Kidney tubule cell (primary cell): ENCODE measurements around the gene ERVFRD-1.
"Not testable (repeated sequence)": the region's sequence is repeated elsewhere in the genome, so short reads cannot be mapped to it uniquely, and the experiment has no call there.

ENCODE experiments used
- DNase-seq: peaks from one replicate; pipeline ENCODE4 v3.0.0-alpha.2; 2018; ENCODE audit warnings: low spot score

The ERVFRD-1 gene

DNA sequence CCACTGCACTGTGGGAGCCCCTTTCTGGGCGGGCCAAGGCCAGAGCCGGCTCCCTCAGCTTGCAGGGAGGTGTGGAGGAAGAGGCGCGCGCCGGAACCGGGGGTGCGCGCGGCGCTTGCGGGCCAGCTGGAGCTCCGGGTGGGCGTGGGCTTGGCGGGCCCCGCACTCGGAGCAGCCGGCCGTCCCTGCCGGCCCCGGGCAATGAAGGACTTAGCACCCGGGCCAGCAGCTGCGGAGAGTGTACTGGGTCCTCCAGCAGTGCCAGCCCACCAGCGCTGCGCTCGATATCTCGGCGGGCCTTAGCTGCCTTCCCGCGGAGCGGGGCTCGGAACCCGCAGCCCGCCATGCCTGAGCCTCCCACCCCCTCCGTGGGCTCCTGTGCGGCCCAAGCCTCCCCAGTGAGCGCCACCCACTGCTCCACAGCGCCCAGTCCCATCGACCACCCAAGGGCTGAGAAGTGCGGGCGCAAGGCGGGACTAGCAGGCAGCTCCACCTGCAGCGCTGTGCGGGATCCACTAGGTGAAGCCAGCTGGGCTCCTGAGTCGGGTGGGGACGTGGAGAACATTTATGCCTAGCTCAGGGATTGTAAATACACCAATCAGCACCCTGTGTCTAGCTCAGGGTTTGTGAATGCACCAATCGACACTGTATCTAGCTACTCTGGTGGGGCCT lies 24.2 kb downstream of the ERVFRD-1 start:
- not testable (repeated sequence) for DNase-seq

DNA sequence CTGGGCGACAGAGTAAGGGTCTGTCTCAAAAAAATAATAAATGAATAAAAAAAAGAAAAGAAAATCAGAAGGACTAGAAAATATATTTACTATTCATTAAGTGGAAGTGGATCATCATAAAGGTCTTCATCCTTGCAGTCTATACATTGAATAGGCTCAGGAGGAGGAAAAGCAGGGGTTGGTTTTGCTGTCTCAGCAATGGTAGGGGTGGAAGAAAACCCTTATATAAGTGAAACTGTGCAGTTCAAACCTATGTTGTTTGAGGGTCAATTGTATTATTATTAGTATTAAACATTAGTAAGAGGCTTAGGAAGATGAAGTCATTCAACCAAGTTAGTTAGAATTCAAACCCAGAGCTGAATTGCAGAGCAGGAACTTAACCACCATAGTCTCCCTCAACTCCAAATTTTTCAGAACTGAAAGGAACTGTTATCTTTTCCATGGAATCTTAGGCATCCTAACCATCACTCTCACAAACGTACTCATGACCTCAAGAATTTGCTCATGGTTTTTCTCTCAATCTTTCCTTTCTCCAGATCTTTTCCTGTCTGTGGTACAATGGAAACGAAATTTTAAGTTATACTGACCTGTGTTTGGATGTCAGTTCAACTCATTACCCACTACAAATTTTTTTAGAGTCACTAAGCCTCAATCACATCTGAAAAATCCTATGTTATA lies 25.6 kb downstream of the ERVFRD-1 start:
- no peak for DNase-seq

DNA sequence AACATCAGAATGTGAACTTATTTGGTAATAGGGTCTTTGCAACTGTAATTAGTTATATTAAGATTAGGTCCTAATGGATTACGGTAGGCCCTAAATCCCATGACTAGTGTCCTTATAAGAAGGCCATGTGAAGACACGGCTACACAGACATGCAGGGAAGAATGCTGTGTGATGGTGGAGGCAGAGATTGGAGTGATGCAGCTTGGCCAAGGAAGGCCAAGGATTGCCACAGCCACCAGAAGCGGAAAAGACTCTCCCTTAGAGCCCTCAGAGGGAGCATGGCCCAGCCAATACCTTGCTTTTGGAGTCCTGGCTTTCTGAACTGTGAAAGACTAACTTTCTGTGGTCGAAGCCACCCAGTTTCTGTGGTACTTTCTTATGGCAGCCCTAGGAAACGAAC lies 27.6 kb downstream of the ERVFRD-1 start:
- no peak for DNase-seq

DNA sequence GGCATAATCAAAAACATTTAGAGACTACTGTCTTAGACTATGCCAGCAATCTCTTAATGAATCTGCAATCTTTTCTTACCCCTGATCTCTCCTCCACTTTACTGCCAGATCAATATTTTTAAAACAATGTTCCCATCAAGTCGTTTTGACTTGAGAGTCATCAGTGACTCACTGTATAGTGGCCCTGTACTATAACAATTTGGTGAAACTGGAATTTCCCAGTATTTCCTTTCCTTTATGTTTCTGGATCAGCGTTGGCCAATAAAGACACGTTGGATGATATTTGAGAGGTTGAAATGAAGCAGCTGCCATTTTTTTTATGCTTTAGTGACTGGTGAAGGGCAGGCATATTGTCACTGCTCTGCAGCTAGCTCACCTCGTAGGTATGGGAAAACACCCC lies 28.0 kb downstream of the ERVFRD-1 start:
- DNase-seq: peak; percentile 24

DNA sequence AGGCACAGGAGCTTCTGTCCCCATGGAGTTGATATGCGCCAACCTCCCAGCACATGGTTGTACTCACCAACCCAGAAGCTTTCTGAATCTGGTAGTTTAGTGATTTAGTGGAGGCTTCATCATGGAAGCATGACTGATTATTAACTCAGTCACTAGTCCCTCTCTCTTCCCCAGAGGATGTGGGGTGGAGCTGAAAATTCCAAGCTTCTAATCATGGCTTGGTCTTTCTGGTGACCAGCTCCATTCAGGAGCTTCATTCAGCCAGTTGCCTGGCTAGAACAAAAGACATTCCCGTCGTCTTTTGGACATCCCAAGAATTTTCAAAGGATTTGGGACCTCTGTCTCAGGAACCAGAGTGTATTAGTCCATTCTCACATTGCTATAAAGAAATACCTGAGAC lies 31.2 kb downstream of the ERVFRD-1 start:
- peak; percentile 53 for DNase-seq

DNA sequence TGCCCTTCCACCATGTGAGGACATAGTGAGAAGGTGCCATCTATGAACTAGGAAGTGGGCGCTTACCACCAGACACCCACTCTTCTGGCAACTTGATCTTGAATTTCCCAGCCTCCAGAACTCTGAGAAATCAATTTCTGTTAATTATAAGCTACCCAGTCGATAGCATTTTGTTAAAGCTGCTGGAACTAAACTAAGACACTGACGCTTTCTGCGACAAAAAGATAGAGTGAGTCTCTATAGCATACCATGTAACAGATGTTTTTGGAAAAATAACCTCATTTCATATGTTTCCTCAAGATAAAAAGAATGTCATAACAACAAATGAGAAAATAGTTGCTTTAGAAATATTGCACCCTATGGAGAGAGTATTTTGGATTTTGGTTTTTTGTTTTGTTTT lies 33.3 kb downstream of the ERVFRD-1 start:
- DNase-seq: no peak

DNA sequence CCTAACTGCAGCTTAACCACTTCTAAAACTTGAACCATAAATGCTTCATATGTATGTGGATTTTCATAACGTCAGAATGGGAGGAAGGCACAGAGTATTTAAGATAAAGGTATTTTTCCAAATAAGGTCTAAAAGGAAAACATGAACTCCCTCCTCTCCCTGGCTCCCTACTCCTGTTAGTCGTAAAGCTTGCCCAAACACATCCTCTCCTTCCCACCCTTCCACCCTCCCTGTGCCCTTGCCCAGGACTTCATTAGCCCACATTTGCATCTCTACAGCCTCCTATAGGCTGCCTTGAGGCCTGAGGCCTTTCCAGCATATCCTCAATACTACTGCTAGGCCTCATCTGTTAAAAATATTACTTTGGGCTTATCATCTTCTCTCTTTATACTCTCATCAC lies 35.0 kb downstream of the ERVFRD-1 start:
- DNase-seq: no peak

DNA sequence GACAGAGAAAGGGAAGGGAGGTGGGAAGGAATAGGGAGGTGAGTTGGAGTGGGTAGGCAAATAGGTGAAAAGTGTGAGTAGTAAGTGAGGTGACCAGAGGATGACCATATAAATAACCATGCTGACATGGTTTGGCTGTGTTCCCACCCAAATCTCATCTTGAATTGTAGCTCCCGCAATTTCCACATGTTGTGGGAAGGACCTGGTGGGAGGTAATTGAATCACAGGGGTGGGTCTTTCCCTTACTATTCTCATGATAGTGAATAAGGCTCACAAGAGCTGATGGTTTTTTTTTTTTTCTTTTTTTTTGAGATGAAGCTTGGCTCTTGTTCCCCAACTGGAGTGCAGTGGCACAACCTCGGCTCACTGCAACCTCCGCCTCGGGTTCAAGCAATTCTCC lies 39.4 kb downstream of the ERVFRD-1 start:
- DNase-seq: no peak

DNA sequence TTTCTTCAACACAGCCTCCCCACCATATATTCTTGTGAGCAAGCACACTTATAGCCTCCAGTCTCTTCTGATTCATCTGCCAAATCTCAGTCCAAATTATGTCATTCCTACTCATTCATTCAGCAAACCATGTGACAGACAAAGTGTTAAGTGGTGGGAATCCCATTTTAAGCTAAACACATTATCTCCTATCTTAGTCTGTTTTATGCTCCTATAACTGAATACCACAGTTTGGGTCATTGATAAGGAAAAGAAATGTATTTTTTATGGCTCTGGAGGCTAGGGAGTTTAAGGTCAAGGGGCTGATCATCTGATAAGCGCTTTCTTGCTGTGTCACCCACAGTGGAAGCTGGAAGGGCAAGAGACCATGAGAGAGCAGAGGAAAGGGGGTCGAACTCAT lies 41.8 kb downstream of the ERVFRD-1 start:
- peak; percentile 26 for DNase-seq

DNA sequence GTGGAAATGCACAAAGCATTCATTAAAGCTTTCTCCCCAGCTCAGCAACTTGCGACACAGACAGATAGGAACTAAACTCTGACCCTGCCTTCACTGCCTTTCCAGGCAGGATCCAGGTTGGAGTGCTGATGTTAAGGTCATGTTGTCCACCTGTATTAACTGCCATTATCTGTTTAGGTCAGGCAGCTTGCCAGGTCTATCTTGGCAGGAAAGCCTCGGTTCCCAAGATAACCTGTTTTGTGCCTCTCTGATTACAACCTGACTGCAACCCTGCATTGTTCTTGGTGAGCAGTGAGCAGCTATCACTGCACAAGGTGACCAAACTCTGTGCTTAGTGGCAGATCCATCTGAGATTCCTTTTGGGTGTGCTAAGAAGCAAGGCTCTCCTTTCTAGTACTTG lies 44.2 kb downstream of the ERVFRD-1 start:
- no peak for DNase-seq

DNA sequence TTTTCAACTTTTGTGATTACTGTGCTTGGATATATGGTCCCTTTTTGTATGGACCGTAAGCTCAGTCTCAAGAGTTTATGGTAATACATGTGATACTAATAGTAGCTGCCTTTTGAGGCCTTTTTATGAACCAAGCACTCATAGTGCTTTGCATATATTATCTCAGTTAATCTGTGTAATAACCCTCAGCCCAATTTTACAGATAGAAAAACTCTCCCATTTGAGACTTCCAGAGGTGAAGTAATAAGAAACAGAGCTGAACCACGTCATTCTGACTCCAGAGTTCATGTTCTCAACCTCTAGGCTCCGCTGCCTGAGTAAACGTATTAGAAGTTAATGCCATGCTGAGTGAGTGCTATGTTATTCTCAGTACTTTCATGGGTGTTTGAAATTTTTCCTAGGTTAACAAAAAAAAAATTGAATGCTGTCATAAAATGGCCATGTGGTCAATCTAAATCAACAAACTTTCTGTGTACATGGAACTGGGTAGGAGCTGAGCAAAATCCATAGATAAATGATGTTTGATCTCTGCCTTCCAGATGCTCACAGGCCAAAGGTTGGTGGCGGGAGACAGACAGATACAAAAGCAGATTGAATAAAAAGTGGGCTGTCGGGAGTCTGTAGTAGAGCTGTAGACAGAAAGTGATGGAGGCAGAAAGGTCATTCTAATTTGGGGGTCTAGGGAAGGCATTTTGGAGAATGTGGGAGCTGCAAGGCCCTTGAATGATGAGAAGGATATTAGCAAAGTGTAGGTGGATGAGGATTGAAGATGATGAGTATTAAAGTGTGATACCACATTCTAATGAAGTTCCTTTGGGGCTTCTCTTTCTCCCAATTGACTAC lies 44.8 kb downstream of the ERVFRD-1 start:
- DNase-seq: no peak

DNA sequence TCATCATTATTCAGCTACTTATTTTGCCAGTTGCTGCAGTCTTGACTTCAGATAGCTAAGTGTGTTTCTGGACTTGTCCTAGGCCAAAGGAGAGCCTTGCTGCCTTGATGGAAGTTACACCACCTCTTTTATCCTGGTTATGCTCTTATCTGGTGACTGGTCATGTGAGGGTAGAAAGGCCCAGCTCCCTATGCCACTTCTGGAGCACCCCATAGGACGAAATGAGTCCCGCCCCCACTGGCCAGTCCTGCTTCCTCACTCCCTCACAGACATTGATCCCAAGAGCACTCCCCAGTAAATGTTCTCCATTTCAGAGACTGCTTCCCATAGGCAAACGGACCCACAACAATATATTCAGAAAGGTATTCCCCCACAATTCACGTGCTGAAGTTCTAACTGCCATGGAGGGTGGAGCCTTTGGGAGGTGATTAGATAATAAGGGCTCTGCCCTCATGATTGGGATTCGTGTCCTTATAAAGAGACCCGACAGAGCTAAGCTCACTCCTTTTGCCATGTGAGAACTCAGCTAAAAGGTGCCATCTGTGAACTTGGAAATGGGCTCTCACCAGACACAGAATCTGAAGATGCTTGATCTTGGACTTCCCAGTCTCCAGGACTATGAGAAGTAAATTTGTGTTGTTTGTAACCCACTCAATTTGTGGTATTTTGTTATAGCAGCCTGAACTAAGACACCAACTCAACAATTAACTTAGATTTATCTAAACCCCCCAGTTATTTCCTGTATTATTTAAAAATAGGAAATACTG lies 45.9 kb downstream of the ERVFRD-1 start:
- no peak for DNase-seq

DNA sequence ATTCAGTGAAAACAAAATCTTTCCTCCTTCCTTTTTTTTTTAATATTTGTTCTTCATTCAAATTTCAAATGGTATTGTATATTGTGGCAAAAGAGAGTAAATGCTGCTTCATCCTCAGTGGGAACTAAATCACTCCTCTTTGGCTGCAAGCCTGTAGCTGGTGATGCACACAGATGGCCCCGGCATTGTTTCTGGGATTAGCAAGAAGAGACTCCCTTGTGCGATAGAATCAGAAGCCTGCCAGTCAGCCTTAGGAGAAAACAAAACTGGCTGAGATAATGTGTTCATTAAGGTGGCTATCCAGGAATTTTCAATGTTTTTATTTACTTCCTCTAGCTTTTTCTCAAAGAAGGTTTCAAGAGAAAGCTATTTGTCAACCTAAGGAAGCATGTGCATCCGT lies 46.7 kb downstream of the ERVFRD-1 start:
- no peak for DNase-seq

DNA sequence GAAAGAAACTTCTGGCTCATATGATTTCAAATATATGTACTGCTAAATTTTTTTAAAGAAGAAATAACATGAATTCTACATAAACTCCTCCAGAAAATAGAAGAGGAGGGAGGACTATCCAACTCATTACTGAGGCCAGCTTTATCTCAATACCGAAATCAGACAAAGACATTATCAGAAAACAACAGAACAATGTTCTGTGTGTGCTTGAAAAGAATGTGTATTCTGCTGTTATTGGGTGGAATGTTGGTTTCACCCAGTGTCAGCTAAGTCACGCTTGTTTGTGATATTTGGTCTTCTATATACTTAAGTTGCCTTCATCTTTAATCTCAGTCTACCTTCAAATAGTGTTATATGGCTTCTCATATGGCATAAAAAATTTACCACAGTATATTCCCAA lies 48.8 kb downstream of the ERVFRD-1 start:
- no peak for DNase-seq

DNA sequence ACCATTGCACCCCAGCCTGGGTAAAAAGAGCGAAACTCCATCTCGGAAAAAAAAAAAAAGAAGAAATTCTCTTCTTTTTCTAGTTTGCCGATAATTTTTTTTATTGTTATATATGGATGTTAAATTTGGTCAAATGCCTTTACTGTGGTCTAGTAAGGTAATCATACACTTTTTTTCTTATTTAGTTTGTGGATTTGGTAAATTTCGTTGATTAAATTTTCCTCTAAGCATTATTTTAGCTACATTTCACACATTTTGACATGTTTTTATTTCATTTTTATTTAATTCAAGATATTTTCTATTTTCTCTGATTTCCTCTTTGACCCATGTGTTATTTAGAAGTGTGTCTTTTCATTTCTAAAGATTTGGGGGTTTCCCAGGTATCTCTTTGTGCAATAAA lies 49.4 kb downstream of the ERVFRD-1 start:
- no peak for DNase-seq

DNA sequence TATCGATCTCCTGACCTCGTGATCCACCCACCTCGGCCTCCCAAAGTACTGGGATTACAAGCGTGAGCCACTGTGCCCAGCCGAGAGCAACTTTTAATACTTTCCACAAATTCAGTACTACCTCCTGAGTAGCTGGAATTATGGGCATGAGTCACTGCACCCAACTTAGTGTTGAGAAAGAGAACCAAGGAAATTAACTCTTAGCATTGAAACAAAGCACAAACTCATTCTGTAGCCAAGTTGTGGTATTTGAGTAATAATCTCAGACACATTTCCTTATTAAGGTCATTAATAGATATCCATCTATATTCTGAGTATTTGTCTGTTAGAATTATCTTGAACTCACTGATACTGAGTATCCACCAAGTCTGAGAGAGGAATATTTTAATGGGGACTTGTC lies 53.1 kb downstream of the ERVFRD-1 start:
- no peak for DNase-seq

DNA sequence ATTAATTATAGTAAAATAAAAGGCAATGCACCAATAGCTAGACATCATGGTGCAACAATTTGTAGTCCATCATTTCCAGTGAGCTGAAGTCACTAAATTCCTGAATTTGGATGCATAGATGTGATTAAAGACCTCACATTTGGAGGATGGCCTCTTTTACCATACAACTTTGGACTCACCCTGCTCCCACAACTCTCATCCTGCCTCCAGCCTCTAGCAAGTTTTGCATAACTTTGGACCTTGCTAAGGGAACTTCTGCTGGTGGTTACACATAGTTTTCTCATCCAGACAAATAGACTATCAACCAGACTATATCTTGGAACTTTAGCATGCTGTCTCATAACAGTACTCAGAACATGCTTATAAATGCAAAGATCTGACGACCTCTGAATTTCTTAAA lies 54.7 kb downstream of the ERVFRD-1 start:
- DNase-seq: no peak

DNA sequence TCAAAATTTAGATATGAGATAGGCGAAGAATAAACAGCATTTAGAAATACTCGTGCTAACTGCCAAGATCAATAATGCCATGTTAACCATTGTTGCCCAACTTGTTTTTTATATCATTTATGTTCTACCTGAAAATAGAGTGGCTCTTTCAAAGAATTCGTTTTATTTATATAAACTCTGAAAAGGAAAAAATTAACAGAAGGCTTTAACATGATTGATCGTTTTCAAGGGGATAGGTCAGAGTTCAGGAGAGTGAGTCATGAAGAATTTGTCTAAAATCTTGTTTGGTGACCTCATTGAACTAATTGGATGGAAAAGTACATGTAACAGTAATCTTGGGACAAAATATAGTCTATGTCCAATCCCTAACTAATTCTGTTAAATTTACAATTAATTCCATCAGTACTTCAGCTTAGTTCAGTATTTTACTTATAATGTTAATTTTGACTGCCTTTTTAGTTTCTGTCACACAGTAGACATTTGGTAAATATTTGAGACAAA lies 56.3 kb downstream of the ERVFRD-1 start:
- no peak for DNase-seq

DNA sequence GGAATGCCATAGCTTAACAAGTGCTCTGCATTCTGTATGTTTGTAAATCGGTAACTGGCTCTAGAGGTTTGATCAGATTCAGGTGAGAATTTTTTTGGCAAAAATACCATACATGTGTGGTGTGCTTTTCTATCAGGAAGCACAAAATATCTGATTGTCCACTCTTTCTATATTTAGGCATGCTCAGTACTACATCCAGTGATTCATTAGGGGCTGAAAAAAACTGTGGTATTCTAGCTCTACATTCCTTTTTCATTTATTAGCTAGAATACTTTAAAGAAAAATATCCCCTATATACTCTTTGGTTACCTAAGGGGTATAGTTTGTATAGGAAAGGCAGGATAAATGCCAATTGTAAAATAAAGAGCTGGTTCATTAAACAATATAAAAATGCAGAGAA lies 56.8 kb downstream of the ERVFRD-1 start:
- no peak for DNase-seq

DNA sequence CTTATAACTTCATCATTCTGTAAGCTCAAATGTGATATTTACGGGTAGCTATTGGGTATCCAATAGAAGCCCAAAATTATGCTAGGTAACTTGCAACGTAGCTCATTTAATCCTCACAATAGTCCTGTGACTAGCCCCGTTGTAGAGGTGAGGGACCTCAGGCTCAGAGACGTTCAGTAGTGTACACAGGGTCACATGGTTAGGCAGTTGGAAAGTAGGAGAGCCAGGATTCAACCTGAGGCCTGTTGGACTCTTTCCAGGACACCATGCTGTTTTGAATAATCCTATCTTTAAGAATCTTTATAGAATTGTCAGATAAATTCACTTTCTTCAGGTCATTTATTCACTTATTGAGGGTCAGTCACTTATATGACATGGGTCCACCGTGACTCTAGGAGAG lies 58.2 kb downstream of the ERVFRD-1 start:
- no peak for DNase-seq
